Hepatocyte (in vitro differentiated cells): ENCODE results near the gene TMEM39A.

Experiments used
- CTCF ChIP-seq: fragments of 200-600 bp; sonication (generic); IDR thresholded peaks from 2 replicates; pipeline ENCODE4 v1.5.1; 2016; ENCODE audit warnings: antibody characterized with exemption, mild to moderate bottlenecking; ENCODE audit not compliant: poor library complexity
- EZH2 ChIP-seq: fragments of 200-600 bp; sonication (generic); IDR thresholded peaks from 2 replicates; pipeline ENCODE4 v1.6.1; 2016; ENCODE audit warnings: antibody characterized with exemption, mild to moderate bottlenecking, borderline replicate concordance

- TF ChIP-seq CTCF (no peak), EZH2 (no peak)
Measured at GRCh38 chr3:119510690-119511089, 47.3 kb upstream of the TMEM39A start.
